NCI-H2081 (cell line): ENCODE results near the gene LRMDA.

ENCODE experiments used
- DNase-seq, 2 experiments: peaks; one replicate each; lab custom pipeline; 2025; lab: John Stamatoyannopoulos, UW

LRMDA gene

DNA sequence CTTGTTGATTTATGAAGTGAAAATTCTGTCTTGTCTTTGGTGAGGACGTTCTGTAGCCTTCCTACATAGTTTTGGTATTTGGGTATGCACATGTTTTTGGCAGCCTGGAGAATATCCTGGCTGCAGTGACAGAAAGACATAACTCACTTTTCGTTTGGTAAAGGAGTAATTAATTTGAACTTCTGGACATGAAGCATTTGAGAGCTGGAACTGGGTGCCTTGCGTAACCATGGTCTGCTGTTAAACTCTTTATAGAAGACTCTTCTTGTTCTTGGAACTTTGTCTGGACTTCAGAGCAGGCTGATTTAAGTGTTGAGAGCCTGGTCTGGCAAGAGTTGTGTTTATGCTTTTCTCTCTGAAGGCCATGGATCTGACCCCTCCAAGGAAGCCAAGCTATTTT is 231.3 kb downstream of the LRMDA start:
- DNase-seq = no peak

DNA sequence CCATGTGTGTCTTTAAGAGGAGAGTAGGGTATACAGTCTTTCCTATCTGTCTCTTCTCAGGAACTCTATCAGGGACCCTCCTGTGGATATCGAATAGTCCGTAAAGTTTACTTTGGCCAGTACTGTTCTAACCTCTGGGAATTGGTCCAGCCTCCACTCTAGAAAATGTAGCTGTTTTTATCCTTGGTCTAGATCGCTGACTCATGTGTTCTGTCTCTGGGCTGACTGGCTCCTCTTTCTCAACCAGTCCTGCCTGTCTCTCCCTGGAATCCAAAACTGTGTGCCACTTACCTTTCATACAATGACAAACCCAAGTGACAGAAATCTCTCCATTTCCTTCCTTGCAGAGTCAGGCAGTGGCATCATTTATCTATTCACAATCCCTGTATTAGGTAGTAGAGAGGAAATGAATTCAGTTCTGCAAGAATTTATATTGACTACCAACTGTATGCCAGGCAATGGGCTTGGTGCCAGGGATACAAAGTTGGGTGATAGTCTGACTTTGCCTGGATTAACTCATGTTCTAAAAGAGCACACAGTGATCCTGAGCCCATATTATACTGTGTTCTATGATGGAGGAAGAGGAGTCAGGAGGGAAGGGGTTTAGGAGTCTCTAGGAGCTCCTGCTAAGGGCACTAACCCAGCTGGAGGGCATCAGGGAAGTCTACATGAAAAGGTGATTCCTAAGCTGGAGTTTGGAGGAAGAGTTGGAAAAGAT is 232.7 kb downstream of the LRMDA start:
- no peak for DNase-seq

DNA sequence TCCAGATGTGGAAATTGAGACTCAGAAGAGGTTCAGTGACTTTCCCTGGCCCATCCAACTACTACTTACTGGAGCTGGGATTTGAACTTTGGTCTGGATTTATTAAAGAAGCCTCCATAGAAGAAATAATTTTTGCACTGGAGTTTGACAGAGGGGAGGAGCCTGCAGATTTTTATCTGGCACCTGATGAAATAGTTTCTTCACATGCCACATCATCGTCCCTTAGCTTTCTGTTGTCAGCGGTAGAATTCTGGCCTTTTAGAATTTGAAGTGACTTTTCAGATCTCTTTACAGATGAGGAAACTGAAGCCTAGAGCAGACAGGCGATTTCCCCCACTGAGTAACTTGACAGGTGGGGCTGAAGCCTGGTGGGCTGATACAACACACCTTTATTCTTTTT is 233.5 kb downstream of the LRMDA start:
- no peak for DNase-seq

DNA sequence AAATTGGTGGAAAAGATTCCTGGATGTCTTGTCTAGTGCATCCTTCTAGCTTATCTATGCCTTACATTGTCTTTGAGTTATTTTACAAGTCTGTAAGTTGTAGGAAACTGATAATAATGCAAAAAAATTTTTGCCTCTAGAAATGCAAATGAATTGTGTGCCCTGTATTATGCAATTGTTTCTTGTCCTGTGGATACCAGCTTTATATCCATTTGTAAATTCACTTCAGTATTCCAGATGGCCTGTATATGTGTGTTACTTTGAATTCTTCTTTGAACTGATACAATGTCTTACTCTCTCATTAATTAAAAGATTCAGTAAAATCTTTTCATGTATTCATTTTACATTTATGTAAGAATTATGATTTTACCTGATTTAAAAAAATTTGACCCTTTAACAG is 234.3 kb downstream of the LRMDA start:
- DNase-seq = no peak

DNA sequence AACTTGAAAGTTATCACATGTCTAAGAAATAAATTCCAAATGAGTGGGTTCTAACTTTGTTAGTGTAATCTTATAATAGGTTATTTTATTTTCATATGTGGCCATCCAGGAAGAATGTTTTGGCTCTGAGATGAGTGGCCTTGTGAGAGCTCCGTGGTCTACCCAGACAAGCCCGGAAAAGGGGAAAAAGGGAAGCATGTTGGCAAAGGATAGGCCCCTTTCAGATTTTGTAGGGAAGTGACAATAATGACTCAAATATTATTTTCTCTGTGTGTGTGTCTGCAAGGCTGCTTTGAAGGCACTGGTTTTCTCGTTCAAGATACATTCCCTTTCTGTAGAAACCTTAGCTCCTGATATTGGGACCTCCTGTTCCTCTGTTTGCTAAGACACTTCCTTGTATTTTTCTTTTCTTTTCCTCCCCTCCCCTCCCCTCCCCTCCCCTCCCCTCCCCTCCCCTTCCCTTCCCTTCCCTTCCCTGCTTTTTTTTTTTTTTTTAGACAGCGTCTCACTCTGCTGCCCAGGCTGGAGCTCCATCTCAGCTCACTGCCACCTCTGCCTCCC is 240.8 kb downstream of the LRMDA start:
- DNase-seq = no peak

DNA sequence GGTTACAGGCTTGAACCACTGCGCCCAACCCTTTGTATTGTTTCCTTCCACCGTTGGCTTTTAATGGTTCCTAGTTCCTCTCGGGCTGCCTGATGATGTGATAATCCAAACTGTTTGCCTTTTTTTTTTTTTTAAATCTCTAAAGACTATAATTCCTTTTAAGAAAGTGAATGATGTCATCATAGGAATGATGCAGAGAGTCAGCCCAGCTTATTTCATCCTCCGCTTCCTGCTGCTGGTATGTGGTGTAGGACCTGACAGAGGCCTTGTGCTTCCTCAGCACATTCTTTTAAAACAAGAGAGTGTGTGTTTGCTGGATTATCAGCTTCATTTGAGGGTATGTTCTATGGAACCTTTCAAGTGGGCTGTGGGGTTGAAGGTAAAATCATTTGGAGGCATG is 241.4 kb downstream of the LRMDA start:
- DNase-seq = no peak

DNA sequence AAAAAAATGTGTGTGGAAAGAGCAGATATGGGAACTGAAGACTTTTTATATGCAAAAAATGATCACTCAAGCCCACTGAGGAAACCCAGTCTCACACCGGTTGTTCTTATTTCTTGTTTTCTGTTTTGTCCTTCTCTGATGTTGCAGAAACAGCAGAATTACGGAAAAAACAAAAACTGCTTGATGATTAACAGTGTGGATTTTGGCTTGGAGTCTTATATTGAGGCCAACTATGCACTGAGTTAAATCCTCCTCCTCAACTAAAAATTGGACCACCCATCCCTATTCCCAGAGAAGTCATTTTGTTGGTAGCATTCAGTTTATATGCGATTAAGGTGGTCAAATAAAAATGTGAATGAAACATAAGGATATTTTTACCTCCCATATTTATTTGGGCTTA is 246.1 kb downstream of the LRMDA start:
- DNase-seq = no peak

DNA sequence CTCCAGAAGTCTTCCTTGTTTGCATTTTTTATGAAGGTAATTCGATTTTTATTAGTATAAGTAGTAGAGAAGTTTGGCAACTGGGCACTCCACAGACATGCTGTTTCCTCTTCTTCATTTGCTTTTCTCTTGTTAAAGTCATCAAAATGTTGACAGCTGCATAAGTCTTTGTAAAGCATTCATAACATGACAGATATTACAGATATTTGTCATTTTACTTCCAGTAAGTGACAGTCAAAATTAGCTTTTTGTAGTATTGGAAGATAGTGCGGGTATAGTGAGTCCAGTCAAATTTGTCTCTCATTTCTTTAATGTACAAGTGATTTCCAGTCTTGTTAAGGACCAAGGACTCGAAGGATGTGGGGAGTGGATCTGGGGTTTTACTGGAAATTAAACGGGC is 247.1 kb downstream of the LRMDA start:
- DNase-seq = no peak

DNA sequence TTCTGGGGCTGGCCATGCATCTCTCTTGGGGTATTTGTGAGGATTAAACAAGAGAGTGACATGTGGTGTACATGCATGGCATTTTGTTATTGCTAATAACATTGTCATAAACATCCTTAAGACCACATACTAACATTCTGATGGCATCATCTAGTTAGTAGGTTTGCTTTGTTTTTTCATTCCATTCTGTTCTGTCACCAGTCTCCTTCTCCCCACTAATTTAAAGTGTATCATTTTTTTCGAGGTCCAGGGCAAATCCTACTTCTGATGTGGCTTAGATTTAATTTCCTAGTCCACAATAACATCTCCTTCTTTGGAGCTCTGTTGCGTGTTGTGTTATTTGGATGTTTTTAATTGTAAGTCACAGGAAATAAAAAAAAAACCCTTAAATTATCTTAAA is 248.1 kb downstream of the LRMDA start:
- DNase-seq = no peak

DNA sequence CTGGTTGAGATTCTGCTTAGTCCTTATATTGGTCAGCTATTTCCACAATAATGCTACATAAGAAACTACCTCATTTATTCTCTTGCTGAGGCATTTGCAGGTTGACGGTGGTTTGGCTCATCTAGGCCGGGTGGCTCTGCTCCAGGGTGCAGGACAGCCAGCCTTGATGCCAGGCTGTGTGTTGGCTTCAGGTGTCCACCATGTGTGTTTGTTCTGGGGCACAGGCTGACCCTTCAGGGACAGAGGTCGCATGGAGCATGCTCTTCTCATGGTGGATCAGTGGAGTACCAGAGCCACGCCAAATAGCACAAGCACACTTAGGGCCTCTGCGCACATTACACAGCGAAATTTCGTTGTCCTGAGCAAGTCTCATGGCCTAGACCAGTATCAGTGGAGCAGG is 249.9 kb downstream of the LRMDA start:
- DNase-seq = no peak

DNA sequence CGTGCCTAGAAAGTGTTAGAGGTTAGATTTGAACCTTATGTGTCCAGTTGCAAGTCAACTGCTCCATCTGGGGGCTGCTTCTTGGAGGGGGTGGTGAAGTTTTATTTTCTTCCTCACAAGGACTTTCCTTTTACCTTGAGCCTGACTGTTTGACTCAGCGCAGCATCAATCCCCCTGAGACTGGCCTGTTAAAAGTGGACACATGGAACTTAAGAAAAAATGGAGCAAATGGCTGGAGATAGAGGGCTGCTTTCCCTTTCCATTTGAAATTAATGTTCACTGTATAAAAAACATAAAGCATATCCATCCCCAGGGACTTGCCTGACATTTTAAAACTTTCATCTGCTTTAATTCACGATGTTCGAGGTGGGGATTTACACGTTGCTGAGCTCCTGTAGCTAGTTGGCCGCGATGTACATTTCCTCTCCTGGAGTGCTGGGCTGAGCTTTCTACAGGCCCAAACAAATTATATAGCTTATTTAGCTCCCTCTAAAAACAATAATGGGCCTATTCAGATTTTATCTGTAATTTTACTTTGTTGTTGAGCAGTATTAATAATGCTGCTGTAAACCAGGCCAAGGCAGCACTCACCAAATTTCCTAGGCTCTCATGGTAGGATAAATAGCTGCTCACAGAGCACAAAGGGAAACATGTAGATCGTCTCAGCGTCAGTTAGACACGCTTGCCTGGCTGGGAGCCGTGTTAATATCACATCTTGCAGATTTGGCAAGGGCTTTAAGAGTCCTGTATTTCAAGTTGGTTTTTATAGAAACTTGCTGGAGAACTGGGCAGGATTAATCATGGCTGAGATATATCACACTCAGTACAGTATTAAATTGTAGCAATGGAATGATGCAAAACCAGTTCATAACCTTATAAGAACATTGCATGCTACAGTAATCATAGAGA is 251.5 kb downstream of the LRMDA start:
- DNase-seq = no peak

DNA sequence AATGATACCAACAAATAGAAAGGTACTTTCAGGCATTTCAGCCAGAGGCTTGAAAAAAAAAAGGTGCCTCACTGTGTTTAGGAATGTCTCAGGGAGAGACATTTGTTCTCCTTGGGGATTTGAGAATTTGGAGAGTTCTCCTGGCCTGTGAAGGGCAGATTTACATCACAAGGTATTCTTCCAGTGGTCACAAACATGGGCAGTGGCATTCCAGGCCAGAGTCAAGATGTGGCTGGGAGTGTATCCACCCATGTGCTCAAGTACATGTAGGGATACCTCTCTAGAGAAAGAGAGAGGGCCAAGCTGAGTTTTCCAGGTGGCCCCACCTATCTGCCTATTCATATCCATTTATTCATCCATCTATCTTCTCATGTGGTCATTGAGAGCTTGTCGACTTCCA is 253.8 kb downstream of the LRMDA start:
- no peak for DNase-seq

DNA sequence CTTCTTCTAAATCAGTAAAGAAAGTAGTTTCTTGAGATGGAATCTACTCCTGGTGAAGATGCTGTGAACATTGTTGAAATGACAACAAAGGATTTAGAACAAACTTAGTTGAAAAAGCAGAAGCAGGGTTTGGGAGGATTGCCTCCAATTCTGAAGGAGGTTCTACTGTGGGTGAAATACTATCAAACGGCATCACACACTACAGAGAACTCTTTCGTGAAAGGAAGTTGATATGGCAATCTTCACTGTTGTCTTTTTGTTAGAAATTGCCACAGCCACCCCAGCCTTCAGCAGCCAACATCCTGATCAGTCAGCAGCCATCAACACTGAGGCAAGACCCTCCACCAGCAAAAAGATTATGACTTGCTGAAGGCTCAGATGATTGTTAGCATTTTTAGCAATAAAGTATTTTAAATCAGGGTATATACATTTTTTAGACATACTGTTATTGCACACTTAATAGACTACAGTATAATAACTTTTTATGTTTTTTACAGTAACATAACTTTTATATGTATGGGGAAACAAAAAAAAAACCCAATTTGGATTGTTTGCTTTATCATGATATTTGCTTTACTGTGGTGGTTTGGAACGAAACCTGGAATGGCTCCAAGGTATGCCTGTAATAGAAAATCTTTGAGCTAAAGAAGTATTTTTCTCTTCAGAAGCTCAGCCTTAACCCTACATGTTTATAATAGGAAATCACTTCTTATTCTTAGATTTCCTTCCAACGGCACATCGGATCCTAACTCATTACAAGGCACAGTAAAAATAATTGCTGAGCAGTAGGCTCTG is 257.3 kb downstream of the LRMDA start:
- no peak for DNase-seq

DNA sequence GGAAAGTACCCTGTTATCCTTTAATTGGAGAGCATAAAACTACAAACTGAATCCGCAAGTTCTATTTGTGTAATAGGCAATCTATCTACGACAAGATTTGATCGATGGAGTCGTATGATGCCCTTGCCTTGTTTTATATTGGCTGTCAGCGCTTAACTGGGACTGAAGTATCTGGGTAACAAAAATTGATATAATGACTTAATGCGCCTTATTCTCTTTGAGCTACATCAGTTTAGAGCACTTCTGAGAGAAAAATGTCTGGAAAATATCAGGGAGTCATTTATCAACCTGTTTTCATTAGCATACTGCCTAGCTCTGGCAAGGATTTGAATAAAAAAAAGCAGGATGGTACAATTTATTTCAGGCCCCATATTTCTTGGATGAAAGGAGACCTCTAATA is 262.1 kb downstream of the LRMDA start:
- DNase-seq = no peak

DNA sequence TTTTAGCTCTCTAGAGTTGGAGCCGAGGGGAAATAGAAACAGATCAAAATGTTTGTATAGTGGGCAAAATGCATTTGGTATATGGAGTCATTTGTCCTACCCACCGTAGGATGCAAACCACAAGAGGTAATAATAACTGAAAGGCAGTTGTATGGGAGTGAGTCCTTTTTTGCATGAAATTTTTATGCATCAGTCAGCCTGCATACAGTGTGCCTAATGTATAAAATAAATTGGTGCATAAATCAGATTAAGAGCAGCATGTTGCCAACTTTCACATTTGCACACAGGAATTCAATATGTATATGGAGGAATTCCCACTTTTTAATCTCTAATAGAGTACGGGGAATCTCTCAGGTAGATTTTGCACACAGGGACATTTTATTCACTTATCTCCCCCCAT is 262.8 kb downstream of the LRMDA start:
- DNase-seq = no peak

DNA sequence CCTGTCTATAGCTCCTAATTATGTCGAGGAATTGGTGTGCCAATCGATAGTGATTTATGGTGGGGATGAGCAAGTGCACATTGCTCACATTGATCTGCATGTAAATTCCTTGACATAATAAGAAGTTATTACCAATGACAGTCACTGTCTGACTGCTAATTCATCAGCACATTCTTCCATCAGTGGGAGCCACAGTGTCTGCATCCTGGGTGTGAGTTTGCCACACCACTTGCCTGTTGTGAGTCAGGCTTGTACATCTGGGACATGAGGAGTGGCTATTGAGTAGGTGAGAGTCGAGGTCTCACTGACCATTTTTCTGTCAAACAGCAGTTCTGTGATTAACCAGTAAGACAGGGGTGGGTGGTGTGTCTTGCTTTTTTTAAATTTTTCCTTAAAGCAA is 263.4 kb downstream of the LRMDA start:
- no peak for DNase-seq

DNA sequence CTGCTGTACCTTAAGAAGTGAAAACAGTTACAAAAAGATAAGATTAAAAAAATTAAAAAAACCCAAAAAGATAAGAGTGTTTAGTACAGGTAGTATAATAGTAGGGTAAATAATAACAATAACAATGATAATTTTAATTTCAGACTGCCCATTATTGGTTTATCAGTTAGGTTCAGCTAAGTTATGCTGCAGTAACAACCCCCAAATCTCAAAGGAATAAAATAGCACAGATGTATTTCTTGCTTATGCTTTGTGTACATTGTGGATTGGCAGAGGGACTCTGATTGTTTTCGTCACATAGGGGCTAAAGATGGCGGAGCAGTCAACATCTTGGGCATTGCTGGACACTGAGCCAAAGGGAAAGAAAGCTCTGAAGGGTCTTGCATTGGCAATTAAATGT is 264.6 kb downstream of the LRMDA start:
- DNase-seq = no peak

DNA sequence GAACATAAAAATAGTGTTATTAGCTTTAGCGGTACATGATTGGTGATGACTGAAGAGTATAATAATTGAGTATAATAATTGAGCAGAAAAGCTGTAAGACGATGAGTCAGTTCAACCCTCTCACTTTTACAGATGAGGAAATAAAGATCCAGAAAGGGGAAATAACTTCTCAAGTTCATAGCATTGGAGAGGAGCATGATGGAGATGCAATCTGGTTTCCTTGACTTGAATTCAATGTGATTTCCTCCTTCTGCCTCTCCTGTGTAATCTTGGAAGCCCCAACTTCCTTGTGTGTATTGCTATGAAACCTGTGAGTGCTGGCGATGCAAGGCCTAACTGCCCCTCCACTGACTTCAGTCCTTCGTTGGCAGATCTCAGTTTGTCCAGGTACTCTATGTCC is 265.1 kb downstream of the LRMDA start:
- DNase-seq = no peak

DNA sequence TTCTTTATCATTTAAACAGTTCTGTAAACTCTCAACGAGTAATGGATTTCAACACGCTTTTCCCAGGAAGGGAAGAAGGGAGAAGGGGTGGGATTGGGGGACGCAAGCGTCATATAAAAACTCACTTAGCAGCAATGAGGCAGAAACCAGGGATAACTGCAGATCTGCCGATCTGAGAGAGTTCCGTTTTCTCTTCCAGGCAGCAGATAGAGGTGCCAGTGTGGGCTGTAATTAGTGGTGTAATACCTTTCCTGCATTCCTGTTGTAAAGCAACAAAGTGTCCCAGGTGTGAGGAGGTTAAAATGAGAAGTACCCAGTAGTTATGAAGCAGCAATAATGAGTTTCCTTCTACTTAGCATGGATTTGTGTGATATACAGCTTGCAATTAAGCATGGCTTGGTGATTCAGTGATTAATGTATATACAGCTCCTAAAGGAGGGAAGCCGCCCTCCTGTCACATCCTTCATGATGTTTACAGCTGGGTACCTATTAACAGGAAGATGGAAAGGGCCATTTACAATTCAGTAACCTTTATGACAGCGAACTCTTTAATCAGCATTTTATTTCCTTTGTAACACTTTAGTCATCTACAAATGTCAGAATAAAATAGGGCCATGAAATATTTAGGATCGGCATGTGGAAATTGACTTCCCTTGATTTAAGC is 271.9 kb downstream of the LRMDA start:
- peak in 1 of 2 experiments; percentile 9 for DNase-seq

DNA sequence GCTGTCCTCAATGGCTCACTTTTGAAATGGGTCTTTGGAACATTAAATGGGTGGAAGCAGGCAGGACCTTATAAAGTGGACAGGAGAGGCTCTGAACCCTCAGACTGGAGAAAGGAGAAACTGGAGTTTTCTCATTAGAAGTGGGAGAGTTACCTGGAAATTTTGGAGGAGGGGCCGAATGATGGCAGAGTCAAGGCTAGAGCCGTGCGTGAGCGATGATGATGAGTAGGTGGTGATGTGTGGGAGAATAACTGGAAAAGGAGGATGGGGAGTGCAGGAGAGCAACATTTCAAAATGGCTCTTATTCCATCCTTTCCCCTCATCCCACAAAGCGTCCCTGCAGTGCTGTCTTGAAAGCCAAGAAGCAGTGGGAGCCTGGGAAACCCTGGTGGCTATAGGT is 274.0 kb downstream of the LRMDA start:
- no peak for DNase-seq

DNA sequence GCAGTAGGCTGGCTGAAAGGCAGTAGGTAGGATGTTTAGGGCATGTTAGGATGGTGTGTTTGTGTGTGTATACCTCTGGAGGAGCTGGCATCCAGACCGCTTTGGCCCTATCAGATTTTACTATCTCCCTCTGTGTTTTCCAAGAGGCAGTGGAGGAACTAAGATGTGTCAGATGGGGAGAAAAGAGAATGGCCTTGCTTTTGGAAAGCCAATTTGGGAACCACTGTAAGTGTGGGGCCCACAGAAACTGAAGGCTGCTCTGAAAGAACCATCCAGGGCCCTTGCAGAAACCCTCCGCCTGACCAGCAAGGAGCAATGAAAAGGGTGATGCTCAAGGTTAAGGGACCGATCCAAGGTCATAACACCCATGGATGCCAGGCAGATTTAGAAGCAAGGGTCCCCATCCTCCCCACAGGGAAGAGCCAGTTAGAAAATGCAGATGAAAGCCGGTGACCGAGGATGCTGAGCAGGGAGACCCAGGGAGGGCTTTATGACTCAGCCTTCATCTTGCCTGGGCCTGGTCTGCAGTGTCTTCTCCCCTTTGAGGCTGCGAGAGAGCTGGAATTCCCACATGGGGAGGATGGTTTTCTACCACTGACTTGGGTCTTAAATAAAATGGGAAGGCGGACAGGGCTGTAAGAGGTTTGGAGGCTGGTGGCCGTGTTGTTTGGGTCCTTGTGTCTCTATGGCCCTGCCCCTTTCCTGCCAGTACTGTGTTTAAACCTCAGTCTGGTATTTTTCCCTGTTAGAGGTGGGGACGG is 275.8 kb downstream of the LRMDA start:
- DNase-seq = no peak
